Measurements from ENCODE around the gene SART3. TPM values are rescaled to one million over a fixed set of nuclear protein-coding genes. Genes with fewer than 3 reads are reported as not detected.

Gene SART3
- total RNA-seq, 1 experiment from 2014 or later, result 89.4 TPM

DNA sequence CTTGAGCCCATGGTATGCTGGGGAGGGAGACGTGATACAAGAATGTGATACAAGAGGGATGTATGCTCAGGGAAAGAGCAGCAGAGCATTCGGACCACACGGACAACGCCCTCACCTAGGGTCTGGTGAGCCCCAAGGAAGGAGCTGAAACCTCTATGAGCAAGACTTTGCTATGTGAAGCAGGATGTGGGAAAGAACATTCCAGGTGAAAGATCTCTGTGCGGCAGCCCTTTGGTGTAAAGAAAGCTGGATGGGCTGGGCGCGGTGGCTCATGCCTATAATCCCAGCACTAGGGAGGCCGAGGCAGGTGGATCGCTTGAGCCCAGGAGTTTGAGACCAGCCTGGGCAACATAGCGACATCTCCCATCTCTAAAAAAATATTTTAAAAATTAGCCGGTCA lies 62.8 kb downstream of the SART3 start:
- no peak overlapping the region for H4K5ac ChIP-seq (ENCODE audit: insufficient read length, low read depth, low read length)
- no peak overlapping the region for H4K91ac ChIP-seq (ENCODE audit: insufficient read length, low read depth, low read length)
- H3K23me2 ChIP-seq (ENCODE audit: insufficient read length, low read depth, low read length, poor library complexity, severe bottlenecking), result no peaks in the 10 kb centered on the region
- no peaks in the 10 kb centered on the region for H3K79me2 ChIP-seq (ENCODE audit: insufficient read depth, low read length)
- no peak overlapping the region for H3K56ac ChIP-seq (ENCODE audit: insufficient read length, low read depth, low read length)
- H2AFZ ChIP-seq (ENCODE audit: low read length), result no peak overlapping the region
- no peaks in the 10 kb centered on the region for H3K4me1 ChIP-seq (ENCODE audit: insufficient read depth, low read length)
- Mint-ChIP-seq H3K4me3 (no peak overlapping the region), H3K9me3 (peaks cover 12 to 15% of the 10 kb centered on the region in 2 experiments), H3K27ac (no peak overlapping the region), H3K36me3 (ENCODE audit: insufficient read depth in 1 of 3, low read depth in 3 of 3) (peaks cover under 1 to 4% (median 4%) of the 10 kb centered on the region in 3 experiments; a peak in 5 of 7 replicates), H3K4me1 (no peaks in the 10 kb centered on the region), H3K27me3 (ENCODE audit: low read depth) (peaks cover 11% of the 10 kb centered on the region)
- no peak overlapping the region for H2BK20ac ChIP-seq (ENCODE audit: low read depth, low read length, poor library complexity, severe bottlenecking)
- no peak overlapping the region for H2BK15ac ChIP-seq (ENCODE audit: low read depth, low read length)
- H4K20me1 ChIP-seq (ENCODE audit: control insufficient read depth, insufficient read depth, insufficient read length), result no peaks in the 10 kb centered on the region
- no CpG with 5 or more reads among the region's 11 CpGs for WGBS (ENCODE audit: extremely low coverage, insufficient read length, low lambda C conversion rate)
- no peak overlapping the region for H4K8ac ChIP-seq (replicated peaks; ENCODE audit: insufficient read length, low read depth, low read length)
- H3K9me3 ChIP-seq (ENCODE audit: control insufficient read depth, low read depth, low read length), result no peaks in the 10 kb centered on the region
- no peak overlapping the region for H3T11ph ChIP-seq (ENCODE audit: low read length)
- H3K4ac ChIP-seq (ENCODE audit: low read depth, low read length), result no peak overlapping the region
- H2BK12ac ChIP-seq (ENCODE audit: insufficient read length, low read depth, low read length), result no peak overlapping the region
- H2AK5ac ChIP-seq (ENCODE audit: insufficient read length, low read length), result no peak overlapping the region
- TF ChIP-seq, protein P1, sequence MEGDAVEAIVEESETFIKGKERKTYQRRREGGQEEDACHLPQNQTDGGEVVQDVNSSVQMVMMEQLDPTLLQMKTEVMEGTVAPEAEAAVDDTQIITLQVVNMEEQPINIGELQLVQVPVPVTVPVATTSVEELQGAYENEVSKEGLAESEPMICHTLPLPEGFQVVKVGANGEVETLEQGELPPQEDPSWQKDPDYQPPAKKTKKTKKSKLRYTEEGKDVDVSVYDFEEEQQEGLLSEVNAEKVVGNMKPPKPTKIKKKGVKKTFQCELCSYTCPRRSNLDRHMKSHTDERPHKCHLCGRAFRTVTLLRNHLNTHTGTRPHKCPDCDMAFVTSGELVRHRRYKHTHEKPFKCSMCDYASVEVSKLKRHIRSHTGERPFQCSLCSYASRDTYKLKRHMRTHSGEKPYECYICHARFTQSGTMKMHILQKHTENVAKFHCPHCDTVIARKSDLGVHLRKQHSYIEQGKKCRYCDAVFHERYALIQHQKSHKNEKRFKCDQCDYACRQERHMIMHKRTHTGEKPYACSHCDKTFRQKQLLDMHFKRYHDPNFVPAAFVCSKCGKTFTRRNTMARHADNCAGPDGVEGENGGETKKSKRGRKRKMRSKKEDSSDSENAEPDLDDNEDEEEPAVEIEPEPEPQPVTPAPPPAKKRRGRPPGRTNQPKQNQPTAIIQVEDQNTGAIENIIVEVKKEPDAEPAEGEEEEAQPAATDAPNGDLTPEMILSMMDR (conservative IDR thresholded peaks at IDR 0.05), result no peak
- no peaks in the 10 kb centered on the region for H3K79me1 ChIP-seq (ENCODE audit: insufficient read depth, low read depth, low read length, poor library complexity, severe bottlenecking)
- H3K27me3 ChIP-seq (ENCODE audit: insufficient read depth, low read length), result no peaks in the 10 kb centered on the region
- H3K27ac ChIP-seq (ENCODE audit: insufficient read length, low read depth, low read length), result no peak overlapping the region
- DNase-seq, result no peak
- no peak overlapping the region for H3K9ac ChIP-seq (ENCODE audit: extremely low read depth, insufficient read length, low read length)
- no peak overlapping the region for H3K18ac ChIP-seq (ENCODE audit: insufficient read length, low read depth, low read length)
- no peak overlapping the region for H2BK120ac ChIP-seq (ENCODE audit: low read depth, low read length, poor library complexity, severe bottlenecking)
- H3K4me2 ChIP-seq (ENCODE audit: insufficient read depth, insufficient read length, low read length), result no peak overlapping the region
- H2BK5ac ChIP-seq (ENCODE audit: insufficient read length, low read length), result no peak overlapping the region
- H3K14ac ChIP-seq (ENCODE audit: insufficient read depth, low read length), result no peak overlapping the region
- H3K23ac ChIP-seq (ENCODE audit: insufficient read length, low read depth, low read length), result no peak overlapping the region

Data from H9 (cell line).